Measurements from ENCODE around the gene NF1.

Gene NF1

GRCh38 chr17:31385428-31386285 lies 290.9 kb downstream of the NF1 start:
- no peak for DNase-seq (ENCODE audit: low read depth)

- no peak for DNase-seq (ENCODE audit: low read depth)
Observed at GRCh38 chr17:31386542-31387075, 291.8 kb downstream of the NF1 start.

- no peak for DNase-seq (ENCODE audit: low read depth)
Observed at GRCh38 chr17:31387438-31387837, 292.7 kb downstream of the NF1 start.

GRCh38 chr17:31388351-31388750 lies 293.6 kb downstream of the NF1 start:
- no peak for DNase-seq (ENCODE audit: low read depth)

GRCh38 chr17:31388770-31389656 lies 294.2 kb downstream of the NF1 start:
- peak; percentile 26 for DNase-seq (ENCODE audit: low read depth)

- DNase-seq (ENCODE audit: low read depth), result no peak
Observed at GRCh38 chr17:31389657-31390381, 295.0 kb downstream of the NF1 start.

- DNase-seq (ENCODE audit: low read depth), result no peak
Observed at GRCh38 chr17:31390426-31390747, 295.6 kb downstream of the NF1 start.

- no peak for DNase-seq (ENCODE audit: low read depth)
Observed at GRCh38 chr17:31390748-31391495, 296.1 kb downstream of the NF1 start.

- no peak for DNase-seq (ENCODE audit: low read depth)
Observed at GRCh38 chr17:31391496-31391949, 296.7 kb downstream of the NF1 start, which contains the start of gene RAB11FIP4. Gene RAB11FIP4 (plus strand): TSS chr17:31391675. CDS start chr17:31391853, 178 bp downstream.

GRCh38 chr17:31392002-31392855 lies 297.5 kb downstream of the NF1 start:
- no peak for DNase-seq (ENCODE audit: low read depth)

- no peak for DNase-seq (ENCODE audit: low read depth)
Observed at GRCh38 chr17:31392856-31393748, 298.3 kb downstream of the NF1 start.

- DNase-seq (ENCODE audit: low read depth), result no peak
Observed at GRCh38 chr17:31393749-31394146, 299.0 kb downstream of the NF1 start.

GRCh38 chr17:31394544-31394943 lies 299.8 kb downstream of the NF1 start:
- DNase-seq (ENCODE audit: low read depth), result no peak

- DNase-seq (ENCODE audit: low read depth), result no peak
Observed at GRCh38 chr17:31397256-31397939, 302.6 kb downstream of the NF1 start.

- no peak for DNase-seq (ENCODE audit: low read depth)
Observed at GRCh38 chr17:31398381-31399311, 303.9 kb downstream of the NF1 start.

- DNase-seq (ENCODE audit: low read depth), result no peak
Observed at GRCh38 chr17:31400481-31400950, 305.7 kb downstream of the NF1 start.
